Measurements from ENCODE around the gene RASAL2.

DNA sequence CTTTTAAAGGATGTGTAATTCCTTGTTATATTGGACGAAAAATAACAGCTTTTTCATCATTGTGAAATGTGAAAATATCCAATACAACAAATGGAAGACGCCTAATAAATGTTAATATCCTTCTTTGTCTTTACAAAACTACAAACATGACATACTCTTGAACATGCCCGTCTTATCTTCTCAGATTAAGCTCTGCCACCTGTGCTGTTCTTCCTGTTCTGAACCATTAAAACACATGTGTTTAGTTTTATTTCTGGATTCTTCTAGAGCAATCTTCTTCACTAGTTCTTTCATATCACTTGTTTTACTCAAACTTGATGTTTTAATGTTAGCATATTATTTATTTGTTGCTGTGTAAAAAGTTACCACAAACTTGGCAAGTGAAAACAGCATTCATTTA is 255.9 kb downstream of the RASAL2 start:
- no peak for TF ChIP-seq POLR2A (IDR thresholded peaks at IDR 0.05)
- TF ChIP-seq, protein P1, sequence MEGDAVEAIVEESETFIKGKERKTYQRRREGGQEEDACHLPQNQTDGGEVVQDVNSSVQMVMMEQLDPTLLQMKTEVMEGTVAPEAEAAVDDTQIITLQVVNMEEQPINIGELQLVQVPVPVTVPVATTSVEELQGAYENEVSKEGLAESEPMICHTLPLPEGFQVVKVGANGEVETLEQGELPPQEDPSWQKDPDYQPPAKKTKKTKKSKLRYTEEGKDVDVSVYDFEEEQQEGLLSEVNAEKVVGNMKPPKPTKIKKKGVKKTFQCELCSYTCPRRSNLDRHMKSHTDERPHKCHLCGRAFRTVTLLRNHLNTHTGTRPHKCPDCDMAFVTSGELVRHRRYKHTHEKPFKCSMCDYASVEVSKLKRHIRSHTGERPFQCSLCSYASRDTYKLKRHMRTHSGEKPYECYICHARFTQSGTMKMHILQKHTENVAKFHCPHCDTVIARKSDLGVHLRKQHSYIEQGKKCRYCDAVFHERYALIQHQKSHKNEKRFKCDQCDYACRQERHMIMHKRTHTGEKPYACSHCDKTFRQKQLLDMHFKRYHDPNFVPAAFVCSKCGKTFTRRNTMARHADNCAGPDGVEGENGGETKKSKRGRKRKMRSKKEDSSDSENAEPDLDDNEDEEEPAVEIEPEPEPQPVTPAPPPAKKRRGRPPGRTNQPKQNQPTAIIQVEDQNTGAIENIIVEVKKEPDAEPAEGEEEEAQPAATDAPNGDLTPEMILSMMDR (IDR thresholded peaks at IDR 0.05), result no peak
